GM12878 (cell line): Measurements from ENCODE around the gene SCAF8. TPM values are rescaled to one million over a fixed set of nuclear protein-coding genes. Genes with fewer than 3 reads are reported as not detected.

Source experiments
- ATAC-seq: fragments of 200-7000 bp; cut with Tn5 transposase; 3 replicates; pipeline ENCODE4 v1.9.1; 2020; ENCODE audit warnings: mild to moderate bottlenecking, moderate library complexity
- BruUV-seq: library from RNA; stranded (reverse); fragments of 400-500 nt; replicated peaks from 2 replicates; lab custom pipeline; 2021; lab: Mats Ljungman, UMichigan
- CTCF ChIA-PET: fragments of 300-600 bp; sonication (Branson Sonifier 250); formaldehyde crosslinking; extraction: SDS; loops from one replicate; lab custom pipeline; 2021; ENCODE audit warnings: inconsistent platforms; lab: Yijun Ruan, JAX
- POLR2A ChIA-PET: fragments of 350-600 bp; formaldehyde crosslinking; extraction: SDS; loops from one replicate; lab custom pipeline; 2021; ENCODE audit warnings: inconsistent platforms; lab: Charles Lee
- RAD21 ChIA-PET: fragments of 300-600 bp; sonication (Branson Sonifier 250); formaldehyde crosslinking; loops from one replicate; lab custom pipeline; 2023; ENCODE audit warnings: antibody characterized with exemption; ENCODE audit not compliant: unreplicated experiment; lab: Charles Lee
- SMC1A ChIA-PET: fragments of 300-600 bp; sonication (Branson Sonifier 250); formaldehyde crosslinking; loops from one replicate; lab custom pipeline; 2023; ENCODE audit not compliant: unreplicated experiment, uncharacterized antibody; lab: Charles Lee
- DNase-seq: peaks from one replicate; pipeline ENCODE4 v3.0.0-alpha.2; 2011; ENCODE audit warnings: low read depth, low spot score
- FAIRE-seq: peaks from 3 replicates; lab custom pipeline; 2011; peaks lifted over from hg19 to GRCh38; lab: Jason Lieb, UNC
- H2AFZ ChIP-seq: 2 replicates; pipeline ENCODE4 v1.6.0; 2011; ENCODE audit warnings: low read depth, low read length, control low read depth; ENCODE audit not compliant: control insufficient read depth
- H3K27ac ChIP-seq: 2 replicates; pipeline ENCODE4 v1.5.1; 2011; ENCODE audit warnings: control low read depth; ENCODE audit not compliant: control insufficient read depth, insufficient read depth
- H3K27me3 ChIP-seq, 2 experiments: replicated peaks in 1 of 2; 2 replicates each; pipeline versions ENCODE4 v1.6.0 to v1.6.1; 2011; ENCODE audit warnings: low read length in 1 of 2; ENCODE audit not compliant: control insufficient read depth in 2 of 2, insufficient read depth in 2 of 2
- H3K36me3 ChIP-seq, 2 experiments: 2 replicates each; pipeline ENCODE4 v1.5.1; 2011; ENCODE audit warnings: low read length in 1 of 2; ENCODE audit not compliant: control insufficient read depth in 2 of 2, insufficient read depth in 2 of 2
- H3K4me1 ChIP-seq: 2 replicates; pipeline ENCODE4 v1.6.1; 2011; ENCODE audit warnings: mild to moderate bottlenecking, low read length, moderate library complexity, mixed read lengths; ENCODE audit not compliant: control insufficient read depth, insufficient read depth
- H3K4me2 ChIP-seq: 2 replicates; pipeline ENCODE4 v1.6.0; 2011; ENCODE audit warnings: control low read depth; ENCODE audit not compliant: control insufficient read depth, insufficient read depth
- H3K4me3 ChIP-seq: fragments of 200-600 bp; sonication (generic); 2 replicates; pipeline ENCODE4 v1.5.1; 2016
- H3K79me2 ChIP-seq: 2 replicates; pipeline ENCODE4 v1.6.0; 2011; ENCODE audit warnings: low read length; ENCODE audit not compliant: control insufficient read depth, insufficient read depth
- H3K9ac ChIP-seq: 2 replicates; pipeline ENCODE4 v1.8.0; 2011; ENCODE audit warnings: low read length, control low read depth, mixed read lengths; ENCODE audit not compliant: control insufficient read depth, insufficient read depth
- H3K9me3 ChIP-seq: replicated peaks from 3 replicates; pipeline ENCODE4 v1.5.1; 2011; ENCODE audit warnings: mild to moderate bottlenecking, low read length; ENCODE audit not compliant: control insufficient read depth, insufficient read depth
- H4K20me1 ChIP-seq: 2 replicates; pipeline ENCODE4 v1.6.0; 2011; ENCODE audit not compliant: control insufficient read depth, insufficient read depth
- BMI1 ChIP-seq: fragments of 450-650 bp; IDR thresholded peaks from 2 replicates; pipeline ENCODE4 v1.6.1; 2016; ENCODE audit warnings: mild to moderate bottlenecking, moderate library complexity, borderline replicate concordance
- CREM ChIP-seq: IDR thresholded peaks from 2 replicates; pipeline ENCODE4 v1.6.1; 2014; ENCODE audit warnings: antibody characterized with exemption, low read depth
- ELK1 ChIP-seq: IDR thresholded peaks from 2 replicates; pipeline ENCODE4 v1.6.1; 2012; ENCODE audit warnings: low read depth, low read length, improper control_type of control experiment
- IRF4 ChIP-seq: IDR thresholded peaks from 2 replicates; pipeline ENCODE4 v1.6.1; 2011; ENCODE audit warnings: low read depth, low read length
- SMAD1 ChIP-seq: fragments of 450-650 bp; IDR thresholded peaks from 2 replicates; pipeline ENCODE4 v1.6.1; 2018; ENCODE audit warnings: mild to moderate bottlenecking, low read depth; ENCODE audit not compliant: partially characterized antibody
- SREBF1 ChIP-seq: IDR thresholded peaks from 2 replicates; pipeline ENCODE4 v1.6.1; 2012; ENCODE audit warnings: mild to moderate bottlenecking, low read length
- ZNF207 ChIP-seq: fragments of 450-650 bp; IDR thresholded peaks from 2 replicates; pipeline ENCODE4 v1.6.1; 2014; ENCODE audit warnings: antibody characterized with exemption, mild to moderate bottlenecking, borderline replicate concordance
- WGBS: methylation state at CpG from one replicate; pipeline ENCODE4 v1.1.6; 2016; ENCODE audit warnings: low lambda C conversion rate; ENCODE audit not compliant: insufficient replicate concordance, insufficient coverage; ENCODE audit errors: missing lambda C conversion rate; 5-methylcytosine and 5-hydroxymethylcytosine counted together
- in situ Hi-C: fragments of 300-500 bp; cut with MboI; formaldehyde crosslinking; loops from 9 replicates; pipeline ENCODE4 v1.14.3; 2018; ENCODE audit warnings: mixed read lengths
- intact Hi-C: fragments of 100-400 bp; cut with micrococcal nuclease; formaldehyde crosslinking; loops from one replicate; pipeline ENCODE4 v1.14.2; 2022; ENCODE audit not compliant: unreplicated experiment
- polyA plus RNA-seq, 11 experiments: library from polyadenylated mRNA; depleted of rRNA in 4 of 11; unstranded in 6 of 11; stranded (reverse) in 5 of 11; fragments of >200 nt; fragmentation: Nextera tagmentation in 4 of 11; fragmentation: Illumina TruSeq in 1 of 11; extraction: Ambion mirVana in 4 of 11; extraction: Trizol in 1 of 11; gene quantifications; 1 replicate in 1 of 11; 2 replicates in 10 of 11; pipeline versions ENCODE4 v1.2.1 to v1.2.3, GENCODE V29; 2011 to 2016; ENCODE audit warnings: inconsistent platforms in 2 of 11, missing spikeins in 2 of 11, low read depth in 1 of 11
- total RNA-seq, 4 experiments: library from RNA; depleted of rRNA in 3 of 4; stranded (reverse); fragments of >200 nt in 3 of 4; fragmentation: Illumina TruSeq in 1 of 4; extraction: Trizol in 1 of 4; gene quantifications; 2 replicates each; pipeline versions ENCODE4 v1.2.1 to v1.2.3, GENCODE V29; 2013 to 2021
- TF ChIP-seq, protein P1 (sequence below): fragments of 450-650 bp; IDR thresholded peaks from 2 replicates; pipeline ENCODE4 v1.6.1; 2016; ENCODE audit warnings: mild to moderate bottlenecking

SCAF8 gene
- total and polyA plus RNA-seq, 10 of the 15 experiments (the other 5 are each of a cell fraction or from before 2014, with no cell fraction given) = 8.1 to 28.8 (median 15.9) TPM

DNA sequence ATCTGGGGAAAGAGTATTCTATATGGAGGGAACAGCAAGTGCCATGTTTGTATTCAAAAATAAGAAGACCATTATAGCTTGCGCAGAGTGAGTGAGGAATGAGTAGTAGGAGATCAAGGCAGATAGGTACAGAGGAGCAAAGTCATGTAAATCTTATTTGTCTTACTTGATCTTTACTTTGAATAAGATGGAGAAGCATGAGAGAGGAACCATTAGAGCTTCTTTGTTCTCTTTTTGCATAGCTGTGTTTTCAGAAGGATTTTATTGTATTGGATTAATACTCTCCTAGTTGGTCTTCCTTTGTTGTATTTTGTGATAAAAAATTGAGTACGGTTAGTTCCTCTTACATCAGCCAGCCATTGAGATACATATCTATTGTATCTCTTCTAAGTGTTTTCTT, 88.4 kb downstream of the SCAF8 start:
- ATAC-seq (no peak), FAIRE-seq (no peak), DNase-seq (no peak)
- BruUV-seq = no TSS peak
- no peak overlapping the region for H3K9ac ChIP-seq
- TF ChIP-seq BMI1 = no peak
- no peak for TF ChIP-seq ELK1
- no peak for TF ChIP-seq ZNF207
- no peak for TF ChIP-seq SMAD1
- no peak for TF ChIP-seq SREBF1
- no peak for TF ChIP-seq CREM
- no peak for TF ChIP-seq IRF4
- TF ChIP-seq, protein P1, sequence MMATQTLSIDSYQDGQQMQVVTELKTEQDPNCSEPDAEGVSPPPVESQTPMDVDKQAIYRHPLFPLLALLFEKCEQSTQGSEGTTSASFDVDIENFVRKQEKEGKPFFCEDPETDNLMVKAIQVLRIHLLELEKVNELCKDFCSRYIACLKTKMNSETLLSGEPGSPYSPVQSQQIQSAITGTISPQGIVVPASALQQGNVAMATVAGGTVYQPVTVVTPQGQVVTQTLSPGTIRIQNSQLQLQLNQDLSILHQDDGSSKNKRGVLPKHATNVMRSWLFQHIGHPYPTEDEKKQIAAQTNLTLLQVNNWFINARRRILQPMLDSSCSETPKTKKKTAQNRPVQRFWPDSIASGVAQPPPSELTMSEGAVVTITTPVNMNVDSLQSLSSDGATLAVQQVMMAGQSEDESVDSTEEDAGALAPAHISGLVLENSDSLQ = no peak
- H2AFZ ChIP-seq = no peak overlapping the region
- ChIA-PET POLR2A (no interaction called here), CTCF (interaction anchor here (1.6 kb wide), 1 partner anchor 106 kb away, joined by 3 read pairs; no protein-coding TSS in a partner anchor), SMC1A (no interaction called here), RAD21 (no interaction called here)
- in situ Hi-C loops = no loop called here
- no peaks in the 10 kb centered on the region for H3K9me3 ChIP-seq
- no peak overlapping the region for H3K27ac ChIP-seq
- intact Hi-C loops = no loop called here
- no peaks in the 10 kb centered on the region for H3K4me1 ChIP-seq
- WGBS = 98% methylated on average over 2 of the region's 2 CpGs
- no peak overlapping the region for H3K4me2 ChIP-seq
- H4K20me1 ChIP-seq = no peaks in the 10 kb centered on the region
- H3K4me3 ChIP-seq = no peak overlapping the region
- peaks cover 4 to 31% of the 10 kb centered on the region in 2 experiments for H3K36me3 ChIP-seq
- no peaks in the 10 kb centered on the region for H3K27me3 ChIP-seq
- no peaks in the 10 kb centered on the region for H3K79me2 ChIP-seq
